GM19455 (cell line): ENCODE measurements around the gene LAPTM5.

Source experiments
- ATAC-seq: cut with Tn5 transposase; IDR thresholded peaks from one replicate; pipeline ENCODE4 v1.9.1; 2021; ENCODE audit not compliant: unreplicated experiment

The LAPTM5 gene

DNA sequence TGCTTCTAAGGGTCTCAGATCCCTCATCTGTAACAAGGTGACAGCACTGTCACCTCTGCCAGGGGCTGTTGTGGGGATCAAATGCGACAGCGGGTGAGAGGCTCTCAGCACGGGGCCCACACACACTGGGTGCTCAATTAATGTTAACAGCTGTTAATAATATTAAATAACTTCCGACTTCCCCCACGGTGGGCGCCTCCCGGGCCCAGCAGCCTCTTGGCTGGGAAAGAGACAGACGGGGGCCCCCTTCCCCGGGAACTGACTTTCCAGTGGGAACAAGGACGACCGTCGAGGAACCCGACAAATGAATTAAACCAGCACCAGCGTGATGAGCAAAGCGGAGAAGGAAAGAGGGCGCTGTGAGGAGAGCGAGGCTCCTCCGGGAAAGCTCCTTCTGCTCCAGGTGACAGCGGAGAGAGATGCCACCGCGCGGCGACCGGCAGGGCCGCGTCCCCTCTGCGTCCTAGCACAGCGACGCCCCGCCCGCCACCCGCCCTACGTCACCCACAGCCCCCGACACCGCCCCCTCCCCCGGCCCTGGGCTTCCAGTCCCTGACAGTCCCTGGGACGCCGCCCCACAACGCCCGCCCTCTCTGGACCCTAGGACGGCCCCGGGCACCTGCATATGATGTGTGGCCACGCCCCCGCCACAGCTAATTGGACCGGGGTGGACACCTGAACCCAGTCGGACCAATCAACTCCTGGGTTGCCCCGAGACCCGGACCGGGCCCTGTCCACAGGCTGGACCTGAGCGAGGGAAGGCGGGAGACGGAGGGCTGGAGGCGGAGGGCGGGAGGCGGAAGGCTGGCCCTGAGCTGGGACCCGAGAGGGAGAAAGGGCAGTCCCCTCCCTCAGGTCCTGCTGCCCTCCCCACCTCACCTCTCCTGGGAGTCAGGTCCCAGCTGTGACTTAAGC lies 72.4 kb downstream of the LAPTM5 start:
- ATAC-seq: no peak

DNA sequence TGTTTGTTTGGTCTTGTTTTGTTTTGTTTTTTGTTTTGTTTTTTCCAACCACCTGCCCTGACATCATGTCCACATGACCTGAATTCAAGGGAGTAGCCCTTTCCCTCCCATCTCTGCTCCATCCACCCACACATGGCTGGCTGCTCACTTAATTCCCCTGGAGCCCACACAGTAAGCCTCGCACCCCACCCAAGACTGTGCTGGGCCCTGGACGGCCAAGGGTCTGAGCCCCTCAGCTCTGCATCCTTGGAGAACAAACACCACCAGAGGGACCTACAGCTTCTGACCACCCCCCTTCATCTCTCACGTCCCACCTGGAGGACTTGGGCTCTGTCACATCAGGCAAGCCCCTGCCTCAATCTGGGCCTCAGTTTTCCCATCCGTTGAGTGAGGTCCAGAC lies 73.3 kb downstream of the LAPTM5 start:
- no peak for ATAC-seq

DNA sequence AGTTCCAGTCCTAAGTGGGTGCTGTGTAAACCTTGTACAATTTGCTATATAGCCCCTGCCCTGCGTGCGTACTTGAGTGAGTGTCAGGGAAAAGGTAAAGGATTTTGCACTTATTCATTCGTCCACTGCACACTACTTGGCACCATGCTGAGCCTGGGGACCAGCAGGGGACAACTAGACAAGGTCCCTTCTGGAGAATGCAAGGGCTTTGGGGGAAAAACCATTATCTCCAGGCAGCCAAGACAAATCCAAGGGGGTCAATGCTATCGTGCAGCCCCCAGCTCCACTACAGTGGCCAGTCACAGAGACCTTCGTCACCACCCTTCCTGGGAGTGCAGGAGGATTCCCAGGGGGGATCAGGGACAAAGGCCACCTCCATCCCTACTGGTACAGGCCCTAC lies 73.9 kb downstream of the LAPTM5 start:
- ATAC-seq: no peak
